ENCODE results near the gene HSD3B2. TPM values are rescaled to one million over a fixed set of nuclear protein-coding genes. Genes with fewer than 3 reads are reported as not detected.

Gene HSD3B2
- total and polyA plus RNA-seq, 2 experiments from 2014 or later = 3.4 to 4.6 TPM

GRCh38 chr1:119428991-119429390 lies 14.0 kb downstream of the HSD3B2 start:
- Histone ChIP-seq H3K36me3 (replicated peaks; ENCODE audit: insufficient read depth, low read depth) (no peaks in the 10 kb centered on the region), H3K79me2 (no peaks in the 10 kb centered on the region), H2AFZ (no peak overlapping the region), H3K9me2 (replicated peaks; ENCODE audit: insufficient read depth) (no peaks in the 10 kb centered on the region), H3K4me3 (no peak overlapping the region), H4K20me1 (ENCODE audit: insufficient read depth, poor library complexity, severe bottlenecking) (no peaks in the 10 kb centered on the region), H3K27ac (peak overlapping the region; percentile 84), H3K4me2 (no peak overlapping the region), H3K9me3 (ENCODE audit: low read depth) (no peaks in the 10 kb centered on the region), H3K27me3 (no peaks in the 10 kb centered on the region), H3K4me1 (ENCODE audit: insufficient read depth) (peaks cover 22% of the 10 kb centered on the region)
- TF ChIP-seq EZH2 (IDR thresholded peaks at IDR 0.05; ENCODE audit: borderline replicate concordance) (no peak), CTCF (IDR thresholded peaks at IDR 0.05; ENCODE audit: poor library complexity) (no peak), EZH2phosphoT487 (IDR thresholded peaks at IDR 0.05; ENCODE audit: low read depth, severe bottlenecking, unreplicated experiment) (no peak)
- no peak for DNase-seq (ENCODE audit: low spot score)
- 65% methylated on average over 2 of the region's 2 CpGs for WGBS (ENCODE audit: low lambda C conversion rate, missing lambda C conversion rate)

- Histone ChIP-seq H3K4me2 (no peak overlapping the region), H3K9me2 (replicated peaks; ENCODE audit: insufficient read depth) (no peaks in the 10 kb centered on the region), H3K4me3 (no peak overlapping the region), H2AFZ (no peak overlapping the region), H3K36me3 (replicated peaks; ENCODE audit: insufficient read depth, low read depth) (no peaks in the 10 kb centered on the region), H3K79me2 (no peaks in the 10 kb centered on the region), H3K27me3 (no peaks in the 10 kb centered on the region), H3K4me1 (ENCODE audit: insufficient read depth) (peaks cover 22% of the 10 kb centered on the region), H4K20me1 (ENCODE audit: insufficient read depth, poor library complexity, severe bottlenecking) (no peaks in the 10 kb centered on the region), H3K9me3 (ENCODE audit: low read depth) (no peaks in the 10 kb centered on the region), H3K27ac (peak overlapping the region; percentile 84)
- 68% methylated on average over 4 of the region's 4 CpGs for WGBS (ENCODE audit: low lambda C conversion rate, missing lambda C conversion rate)
- TF ChIP-seq EZH2phosphoT487 (IDR thresholded peaks at IDR 0.05; ENCODE audit: low read depth, severe bottlenecking, unreplicated experiment) (no peak), EZH2 (IDR thresholded peaks at IDR 0.05; ENCODE audit: borderline replicate concordance) (no peak), CTCF (IDR thresholded peaks at IDR 0.05; ENCODE audit: poor library complexity) (no peak)
- no peak for DNase-seq (ENCODE audit: low spot score)
Observed at GRCh38 chr1:119429687-119430086, 14.7 kb downstream of the HSD3B2 start.

GRCh38 chr1:119430486-119430885 lies 15.5 kb downstream of the HSD3B2 start:
- no peaks in the 10 kb centered on the region for H3K9me3 ChIP-seq (ENCODE audit: low read depth)
- peaks cover 22% of the 10 kb centered on the region for H3K4me1 ChIP-seq (ENCODE audit: insufficient read depth)
- no peak for TF ChIP-seq CTCF (IDR thresholded peaks at IDR 0.05; ENCODE audit: poor library complexity)
- no peak for TF ChIP-seq EZH2phosphoT487 (IDR thresholded peaks at IDR 0.05; ENCODE audit: low read depth, severe bottlenecking, unreplicated experiment)
- no peak for TF ChIP-seq EZH2 (IDR thresholded peaks at IDR 0.05; ENCODE audit: borderline replicate concordance)
- peak overlapping the region; percentile 84 for H3K27ac ChIP-seq
- H3K27me3 ChIP-seq = no peaks in the 10 kb centered on the region
- no peak overlapping the region for H3K4me3 ChIP-seq
- H3K9me2 ChIP-seq (replicated peaks; ENCODE audit: insufficient read depth) = no peaks in the 10 kb centered on the region
- H3K79me2 ChIP-seq = no peaks in the 10 kb centered on the region
- H3K36me3 ChIP-seq (replicated peaks; ENCODE audit: insufficient read depth, low read depth) = no peaks in the 10 kb centered on the region
- WGBS (ENCODE audit: low lambda C conversion rate, missing lambda C conversion rate) = 90% methylated on average over 2 of the region's 2 CpGs
- H4K20me1 ChIP-seq (ENCODE audit: insufficient read depth, poor library complexity, severe bottlenecking) = no peaks in the 10 kb centered on the region
- H3K4me2 ChIP-seq = no peak overlapping the region
- no peak for DNase-seq (ENCODE audit: low spot score)
- no peak overlapping the region for H2AFZ ChIP-seq

- H3K27me3 ChIP-seq = no peaks in the 10 kb centered on the region
- no peaks in the 10 kb centered on the region for H3K36me3 ChIP-seq (replicated peaks; ENCODE audit: insufficient read depth, low read depth)
- no peak for DNase-seq (ENCODE audit: low spot score)
- no peaks in the 10 kb centered on the region for H3K9me2 ChIP-seq (replicated peaks; ENCODE audit: insufficient read depth)
- no peak overlapping the region for H3K4me3 ChIP-seq
- no peaks in the 10 kb centered on the region for H3K9me3 ChIP-seq (ENCODE audit: low read depth)
- TF ChIP-seq EZH2phosphoT487 (IDR thresholded peaks at IDR 0.05; ENCODE audit: low read depth, severe bottlenecking, unreplicated experiment) = no peak
- no peak for TF ChIP-seq EZH2 (IDR thresholded peaks at IDR 0.05; ENCODE audit: borderline replicate concordance)
- no peak for TF ChIP-seq CTCF (IDR thresholded peaks at IDR 0.05; ENCODE audit: poor library complexity)
- peaks cover 22% of the 10 kb centered on the region for H3K4me1 ChIP-seq (ENCODE audit: insufficient read depth)
- peak overlapping the region; percentile 84 for H3K27ac ChIP-seq
- 46% methylated on average over 3 of the region's 3 CpGs for WGBS (ENCODE audit: low lambda C conversion rate, missing lambda C conversion rate)
- H3K4me2 ChIP-seq = no peak overlapping the region
- no peaks in the 10 kb centered on the region for H3K79me2 ChIP-seq
- no peaks in the 10 kb centered on the region for H4K20me1 ChIP-seq (ENCODE audit: insufficient read depth, poor library complexity, severe bottlenecking)
- no peak overlapping the region for H2AFZ ChIP-seq
Observed at GRCh38 chr1:119431836-119432235, 16.9 kb downstream of the HSD3B2 start.

Data from hepatocyte (in vitro differentiated cells).